SU-DHL-6 (cell line): Measurements from ENCODE around the gene TBC1D23.

ENCODE experiments used
- H2AFZ ChIP-seq: fragments of 200-600 bp; sonication (generic); 2 replicates; pipeline ENCODE4 v1.6.1; 2014; ENCODE audit warnings: low read depth, mild to moderate bottlenecking, moderate library complexity, mixed read lengths, antibody characterized with exemption, low read length; ENCODE audit not compliant: severe bottlenecking
- H3F3A ChIP-seq: fragments of 200-600 bp; shearing (Covaris generic); 2 replicates; pipeline ENCODE4 v1.6.0; 2016; ENCODE audit warnings: antibody characterized with exemption, mild to moderate bottlenecking; ENCODE audit not compliant: insufficient read depth
- H3K27ac ChIP-seq: fragments of 200-600 bp; sonication (generic); 2 replicates; pipeline ENCODE4 v1.5.1; 2016; ENCODE audit warnings: low read depth, mild to moderate bottlenecking, low read length, moderate library complexity, mixed read lengths
- H3K27me3 ChIP-seq: fragments of 200-600 bp; sonication (generic), shearing (Covaris generic); 2 replicates; pipeline ENCODE4 v1.6.0; 2014; ENCODE audit warnings: mild to moderate bottlenecking, low read length
- H3K36me3 ChIP-seq: fragments of 200-600 bp; sonication (generic); 2 replicates; pipeline ENCODE4 v1.6.1; 2014; ENCODE audit warnings: mild to moderate bottlenecking, low read length, mixed read lengths
- H3K4me2 ChIP-seq: fragments of 300-600, 200-600 bp; shearing (Covaris generic), sonication (generic); 2 replicates; pipeline ENCODE4 v1.6.0; 2014; ENCODE audit warnings: low read length, low read depth, mild to moderate bottlenecking; ENCODE audit not compliant: poor library complexity, severe bottlenecking
- H3K4me3 ChIP-seq: fragments of 200-600 bp; sonication (generic); 2 replicates; pipeline ENCODE4 v1.5.1; 2014; ENCODE audit warnings: antibody characterized with exemption, low read length, mild to moderate bottlenecking, mixed read lengths; ENCODE audit not compliant: insufficient read depth, poor library complexity, severe bottlenecking
- H3K79me2 ChIP-seq: fragments of 200-600 bp; sonication (generic); 2 replicates; pipeline ENCODE4 v1.6.1; 2014; ENCODE audit warnings: mild to moderate bottlenecking, low read length, moderate library complexity; ENCODE audit not compliant: insufficient read depth
- H3K9ac ChIP-seq: fragments of 200-600 bp; sonication (generic); 2 replicates; pipeline ENCODE4 v1.7.0; 2014; ENCODE audit warnings: mild to moderate bottlenecking, low read length
- H3K9me2 ChIP-seq: fragments of 200-600 bp; sonication (generic); replicated peaks from 2 replicates; pipeline ENCODE4 v1.6.1; 2014; ENCODE audit warnings: low read length; ENCODE audit not compliant: insufficient read depth
- H3K9me3 ChIP-seq: fragments of 200-600 bp; sonication (generic); 2 replicates; pipeline ENCODE4 v1.6.1; 2014; ENCODE audit warnings: low read length, mixed read lengths; ENCODE audit not compliant: insufficient read depth
- H4K20me1 ChIP-seq: fragments of 200-600 bp; sonication (generic); 2 replicates; pipeline ENCODE4 v1.6.1; 2014; ENCODE audit warnings: low read depth, mild to moderate bottlenecking, antibody characterized with exemption, low read length, moderate library complexity, mixed read lengths
- EZH2phosphoT487 ChIP-seq: fragments of 200-600 bp; sonication (generic), shearing (Covaris generic); conservative IDR thresholded peaks from 2 replicates; pipeline ENCODE4 v1.6.1; 2018; ENCODE audit warnings: mild to moderate bottlenecking, antibody characterized with exemption, low read length, moderate library complexity, mixed read lengths
- TF ChIP-seq, protein P1 (sequence below): fragments of 200-600 bp; sonication (generic); IDR thresholded peaks from one replicate; pipeline ENCODE4 v1.5.1; 2017; ENCODE audit warnings: antibody characterized with exemption, mild to moderate bottlenecking, low read length, moderate library complexity; ENCODE audit not compliant: insufficient read depth, poor library complexity, severe bottlenecking

TBC1D23 gene

DNA sequence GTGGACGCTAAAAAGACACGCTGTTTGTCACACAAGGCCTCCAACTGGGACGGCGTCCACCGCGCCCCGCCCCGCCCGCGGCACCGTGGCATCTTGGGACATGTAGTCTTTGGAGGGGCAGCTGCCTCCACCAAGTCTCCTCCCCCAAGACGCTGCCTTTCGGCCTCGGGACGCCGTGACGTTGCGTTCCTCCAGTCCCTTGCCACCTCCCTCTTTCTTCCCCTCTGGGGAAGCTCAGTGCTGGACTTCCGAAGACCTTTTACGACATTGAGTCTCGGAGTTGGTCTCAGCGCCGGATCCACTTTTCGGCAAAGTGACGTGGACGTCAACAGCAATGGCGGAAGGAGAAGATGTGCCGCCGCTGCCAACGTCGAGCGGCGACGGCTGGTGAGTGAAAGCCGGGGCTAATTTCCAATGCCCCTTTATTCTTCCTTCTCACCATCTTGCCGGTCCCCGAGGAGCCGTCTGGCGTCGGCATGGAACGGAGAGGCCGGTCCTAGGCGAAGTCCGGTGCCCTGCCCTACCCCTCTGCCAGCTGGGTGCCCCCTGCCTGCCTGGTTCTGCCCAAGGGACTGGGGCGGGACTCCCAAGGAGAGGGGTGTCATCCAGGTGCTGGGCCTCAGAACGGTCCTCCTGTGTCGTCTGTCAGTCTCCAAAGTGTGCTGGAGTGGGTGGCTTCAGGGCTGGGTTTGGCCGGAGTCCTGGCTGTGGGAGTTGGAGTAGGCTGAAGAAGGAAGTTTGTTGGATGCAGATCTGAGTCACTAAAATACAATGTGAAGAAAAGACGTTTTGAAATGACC, at the start of gene TBC1D23:
TBC1D23 (plus strand) TSS at position 308 of the 800 bp plus-strand sequence; CDS start at position 335, 27 bp downstream.
- H3K79me2 ChIP-seq, result peaks cover 41% of the 10 kb centered on the region

DNA sequence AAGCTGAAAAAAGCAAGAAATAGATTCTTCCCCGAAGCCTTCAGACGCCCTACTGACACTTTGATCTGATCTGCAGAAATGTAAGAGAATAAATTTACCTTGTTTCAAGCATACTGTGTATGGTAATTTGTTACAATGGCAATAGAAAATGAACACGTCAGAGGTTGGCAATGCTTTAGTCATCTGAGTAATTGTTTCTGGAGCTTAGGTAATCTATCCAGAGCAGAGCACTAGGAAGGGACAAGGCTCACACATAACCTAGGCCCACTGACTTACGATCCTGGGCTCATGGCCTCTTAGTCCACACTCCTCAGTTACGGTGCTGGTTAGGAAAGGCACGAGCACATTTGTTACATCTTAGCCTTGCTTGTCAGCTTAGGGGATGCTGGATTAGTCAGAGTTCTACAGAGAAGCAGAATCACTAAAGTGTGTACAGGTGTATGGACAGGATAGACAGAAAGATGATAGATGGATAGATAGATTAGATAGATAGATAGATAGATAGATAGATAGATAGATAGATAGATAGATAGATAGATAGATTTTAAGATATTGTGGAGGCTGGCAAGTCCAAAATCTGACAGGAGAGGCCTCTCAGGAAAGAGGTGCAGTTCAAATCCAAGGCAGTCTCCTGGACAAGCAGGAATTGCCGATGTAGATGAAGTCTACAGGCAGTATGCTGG, 46.8 kb upstream of the TBC1D23 start:
- H3K4me2 ChIP-seq, result no peak overlapping the region
- no peak overlapping the region for H2AFZ ChIP-seq
- H4K20me1 ChIP-seq, result no peaks in the 10 kb centered on the region

More for the DNA sequence above, at the start of gene TBC1D23:
- Histone ChIP-seq H3K9me3 (no peaks in the 10 kb centered on the region), H3K9ac (peak within 1 kb of the TSS; percentile 76), H3K9me2 (no peaks in the 10 kb centered on the region), H3K4me2 (peak within 1 kb of the TSS; percentile 93), H3K27ac (peak within 1 kb of the TSS; percentile 36), H3K36me3 (no peaks in the 10 kb centered on the region), H2AFZ (peak within 1 kb of the TSS; percentile 90), H3F3A (no peaks in the 10 kb centered on the region), H3K27me3 (no peaks in the 10 kb centered on the region), H4K20me1 (no peaks in the 10 kb centered on the region), H3K4me3 (peak within 1 kb of the TSS; percentile 89)
- no peak for TF ChIP-seq EZH2phosphoT487

DNA sequence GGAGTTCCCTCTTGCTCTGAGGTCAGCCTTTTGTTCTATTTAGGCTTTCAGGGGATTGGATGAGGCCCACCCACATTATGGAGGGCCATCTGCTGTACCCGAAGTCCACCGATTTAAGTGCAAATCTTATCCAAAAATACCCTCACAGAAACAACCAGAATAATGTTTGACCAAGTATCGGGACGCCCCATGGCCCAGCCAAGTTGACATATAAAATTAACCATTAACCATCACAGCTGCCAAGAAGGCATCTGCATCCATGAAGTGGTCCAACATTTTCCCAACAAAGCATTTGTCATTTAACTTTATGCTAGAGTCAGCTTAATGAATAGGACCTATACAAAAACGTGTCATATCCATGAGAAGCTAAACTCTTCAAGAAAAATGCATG, 46.2 kb upstream of the TBC1D23 start:
- Histone ChIP-seq H3K36me3 (no peaks in the 10 kb centered on the region), H3K9ac (no peak overlapping the region), H2AFZ (no peak overlapping the region), H3K4me3 (no peak overlapping the region), H3K9me3 (no peaks in the 10 kb centered on the region), H3K4me2 (no peak overlapping the region), H3F3A (no peaks in the 10 kb centered on the region), H3K79me2 (no peaks in the 10 kb centered on the region), H4K20me1 (no peaks in the 10 kb centered on the region), H3K27me3 (no peaks in the 10 kb centered on the region), H3K27ac (no peak overlapping the region), H3K9me2 (no peaks in the 10 kb centered on the region)
- TF ChIP-seq, protein P1, sequence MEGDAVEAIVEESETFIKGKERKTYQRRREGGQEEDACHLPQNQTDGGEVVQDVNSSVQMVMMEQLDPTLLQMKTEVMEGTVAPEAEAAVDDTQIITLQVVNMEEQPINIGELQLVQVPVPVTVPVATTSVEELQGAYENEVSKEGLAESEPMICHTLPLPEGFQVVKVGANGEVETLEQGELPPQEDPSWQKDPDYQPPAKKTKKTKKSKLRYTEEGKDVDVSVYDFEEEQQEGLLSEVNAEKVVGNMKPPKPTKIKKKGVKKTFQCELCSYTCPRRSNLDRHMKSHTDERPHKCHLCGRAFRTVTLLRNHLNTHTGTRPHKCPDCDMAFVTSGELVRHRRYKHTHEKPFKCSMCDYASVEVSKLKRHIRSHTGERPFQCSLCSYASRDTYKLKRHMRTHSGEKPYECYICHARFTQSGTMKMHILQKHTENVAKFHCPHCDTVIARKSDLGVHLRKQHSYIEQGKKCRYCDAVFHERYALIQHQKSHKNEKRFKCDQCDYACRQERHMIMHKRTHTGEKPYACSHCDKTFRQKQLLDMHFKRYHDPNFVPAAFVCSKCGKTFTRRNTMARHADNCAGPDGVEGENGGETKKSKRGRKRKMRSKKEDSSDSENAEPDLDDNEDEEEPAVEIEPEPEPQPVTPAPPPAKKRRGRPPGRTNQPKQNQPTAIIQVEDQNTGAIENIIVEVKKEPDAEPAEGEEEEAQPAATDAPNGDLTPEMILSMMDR, result no peak
- TF ChIP-seq EZH2phosphoT487, result no peak

More for the DNA sequence above, 46.8 kb upstream of the TBC1D23 start:
- Histone ChIP-seq H3K9me2 (no peaks in the 10 kb centered on the region), H3K9ac (no peak overlapping the region), H3K4me3 (no peak overlapping the region), H3K36me3 (no peaks in the 10 kb centered on the region), H3K27ac (no peak overlapping the region), H3K9me3 (no peaks in the 10 kb centered on the region), H3F3A (no peaks in the 10 kb centered on the region), H3K27me3 (no peaks in the 10 kb centered on the region), H3K79me2 (no peaks in the 10 kb centered on the region)
- TF ChIP-seq, protein P1, result no peak
- TF ChIP-seq EZH2phosphoT487, result no peak

DNA sequence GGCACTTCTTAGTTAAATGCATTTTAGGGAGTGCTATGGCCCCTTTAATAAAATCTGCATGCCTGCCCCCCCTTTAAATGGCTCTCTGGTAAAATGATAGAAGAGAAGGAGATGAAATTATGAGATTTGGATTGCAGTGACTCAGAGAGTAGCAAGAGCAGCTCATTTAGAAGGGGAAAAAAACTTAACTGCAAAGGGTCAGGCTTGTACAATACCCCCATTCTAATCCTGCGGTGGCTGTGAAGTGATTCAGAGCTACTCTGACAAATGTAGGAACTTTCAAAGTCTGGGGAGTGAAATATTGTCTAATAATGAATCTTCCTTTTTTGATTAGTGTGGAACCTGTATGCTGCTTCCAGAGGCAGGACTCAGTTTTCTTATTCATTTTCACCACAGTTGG, 44.1 kb upstream of the TBC1D23 start:
- Histone ChIP-seq H2AFZ (no peak overlapping the region), H3F3A (no peaks in the 10 kb centered on the region), H3K9me3 (peaks cover 4% of the 10 kb centered on the region; the same call in 1 of the 2 replicates), H3K79me2 (no peaks in the 10 kb centered on the region), H3K9ac (no peak overlapping the region), H3K4me3 (no peak overlapping the region), H3K9me2 (no peaks in the 10 kb centered on the region), H3K36me3 (no peaks in the 10 kb centered on the region), H3K27ac (no peak overlapping the region), H3K27me3 (no peaks in the 10 kb centered on the region), H3K4me2 (no peak overlapping the region), H4K20me1 (no peaks in the 10 kb centered on the region)
- TF ChIP-seq, protein P1, result no peak
- TF ChIP-seq EZH2phosphoT487, result no peak
